ENCODE results near the gene ICE2. TPM values are rescaled to one million over a fixed set of nuclear protein-coding genes. Genes with fewer than 3 reads are reported as not detected.

Gene ICE2
- total and polyA plus RNA-seq, 2 of the 4 experiments (the other 2 are of a cell fraction): 14.7 to 21.1 TPM

DNA sequence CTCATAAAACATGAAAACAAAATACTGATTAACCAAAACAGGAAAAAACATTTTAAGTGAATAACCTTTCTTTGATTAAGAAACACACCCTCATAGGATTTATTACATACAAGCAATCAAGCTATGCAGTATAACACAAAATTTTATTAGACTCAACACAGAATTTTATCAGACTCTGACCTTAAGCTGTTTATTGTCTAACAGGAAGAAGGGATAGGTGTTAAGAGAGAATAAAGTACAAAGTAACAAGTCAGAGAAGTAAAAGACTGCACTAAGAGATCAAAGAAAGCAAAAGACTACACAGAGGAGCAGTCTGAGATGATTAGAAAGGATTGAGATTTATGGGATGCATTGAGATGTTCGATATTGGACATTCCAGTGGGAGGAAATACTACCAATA lies 37.6 kb downstream of the ICE2 start:
- in situ Hi-C loops (cut with MboI; ENCODE audit: low sequenced_read_pairs): loop anchor here (5.0 to 25.0 kb wide), 2 partner anchors 79 to 754 kb away; partner anchors contain the start of gene BNIP2

More for the DNA sequence above, 37.6 kb downstream of the ICE2 start:
- Histone ChIP-seq H2AFZ (replicated peaks; ENCODE audit: low read length, poor library complexity) (no peak overlapping the region), H2BK120ac (ENCODE audit: low read depth, low read length) (no peak overlapping the region), H3K9me1 (ENCODE audit: insufficient read depth, low read length) (no peaks in the 10 kb centered on the region), H3K36me3 (ENCODE audit: control insufficient read depth, insufficient read depth, low read length) (no peaks in the 10 kb centered on the region), H3K4ac (ENCODE audit: low read depth, low read length) (no peak overlapping the region), H3K23ac (ENCODE audit: low read depth, low read length) (peak overlapping the region; percentile 3; the same call in 1 of the 2 replicates), H3K4me1 (ENCODE audit: control insufficient read depth, insufficient read depth, low read length) (peaks cover 2% of the 10 kb centered on the region), H4K91ac (ENCODE audit: insufficient read depth, low read depth, low read length) (no peak overlapping the region), H3K27ac (ENCODE audit: insufficient read depth, low read length) (no peak overlapping the region), H2AK5ac (ENCODE audit: low read depth, low read length) (no peak overlapping the region), H3K27me3 (ENCODE audit: control insufficient read depth, insufficient read depth, low read length) (no peaks in the 10 kb centered on the region), H3K18ac (ENCODE audit: low read depth, low read length) (no peak overlapping the region), H3K14ac (replicated peaks; ENCODE audit: low read depth, low read length) (no peak overlapping the region), H3K9ac (ENCODE audit: low read depth, low read length) (no peak overlapping the region), H4K8ac (ENCODE audit: low read depth in 2 of 2, low read length in 2 of 2) (no peak overlapping the region), H2BK15ac (ENCODE audit: low read depth, low read length) (no peak overlapping the region), H4K5ac (ENCODE audit: low read depth, low read length) (no peak overlapping the region), H3K56ac (ENCODE audit: extremely low read depth, insufficient read depth, low read length) (no peak overlapping the region), H3K9me3 (ENCODE audit: control insufficient read depth, insufficient read depth, low read length) (no peaks in the 10 kb centered on the region), H2AK9ac (replicated peaks; ENCODE audit: low read depth, low read length, poor library complexity) (no peak overlapping the region), H2BK5ac (ENCODE audit: low read depth, low read length, poor library complexity, severe bottlenecking) (no peak overlapping the region), H3K4me3 (ENCODE audit: insufficient read depth, low read depth, low read length) (no peak overlapping the region), H4K20me1 (ENCODE audit: insufficient read depth, low read length) (peaks cover 4% of the 10 kb centered on the region; the same call in 1 of the 2 replicates), H3K79me1 (ENCODE audit: low read depth in 1 of 2, low read length in 2 of 2) (peaks cover 0 to 9% of the 10 kb centered on the region in 2 experiments; a peak in 3 of 4 replicates), H3K4me2 (ENCODE audit: low read depth, low read length) (no peak overlapping the region), H2BK20ac (ENCODE audit: low read depth, low read length) (no peak overlapping the region)
- ChIA-PET POLR2A (ENCODE audit: unreplicated experiment) (no interaction called here), CTCF (interaction anchor here (0.6 kb wide), 3 partner anchors 12 to 839 kb away, joined by 3 to 4 read pairs (median 3); no protein-coding TSS in a partner anchor)
- intact Hi-C loops (cut with micrococcal nuclease) (no loop called here), dilution Hi-C loops (cut with HindIII; ENCODE audit: low sequenced_read_pairs, unreplicated experiment) (no loop called here)
- ATAC-seq (ENCODE audit: low read depth): no peak
- BruUV-seq (replicated peaks): no TSS peak
- TF ChIP-seq CHD1 (IDR thresholded peaks at IDR 0.05; ENCODE audit: low read depth, low read length): no peak
- no peak for TF ChIP-seq NFE2L2 (IDR thresholded peaks at IDR 0.05; ENCODE audit: low read depth, low read length)
- TF ChIP-seq MAZ (IDR thresholded peaks at IDR 0.05; ENCODE audit: borderline replicate concordance, low read depth, low read length): no peak
- TF ChIP-seq POLR2A (IDR thresholded peaks at IDR 0.05; ENCODE audit: low read depth, low read length): no peak
- no peak for TF ChIP-seq RAD21 (IDR thresholded peaks at IDR 0.05; ENCODE audit: low read length)
- no peak for TF ChIP-seq FOS (IDR thresholded peaks at IDR 0.05; ENCODE audit: low read depth, low read length)
- no peak for TF ChIP-seq CEBPB (IDR thresholded peaks at IDR 0.05; ENCODE audit: low read depth, low read length)
- no peak for TF ChIP-seq BHLHE40 (IDR thresholded peaks at IDR 0.05; ENCODE audit: low read depth, low read length)
- no peak for TF ChIP-seq RFX5 (IDR thresholded peaks at IDR 0.05; ENCODE audit: low read depth, low read length)
- no peak for TF ChIP-seq SMC3 (IDR thresholded peaks at IDR 0.05; ENCODE audit: low read depth, low read length)
- TF ChIP-seq, protein P1, sequence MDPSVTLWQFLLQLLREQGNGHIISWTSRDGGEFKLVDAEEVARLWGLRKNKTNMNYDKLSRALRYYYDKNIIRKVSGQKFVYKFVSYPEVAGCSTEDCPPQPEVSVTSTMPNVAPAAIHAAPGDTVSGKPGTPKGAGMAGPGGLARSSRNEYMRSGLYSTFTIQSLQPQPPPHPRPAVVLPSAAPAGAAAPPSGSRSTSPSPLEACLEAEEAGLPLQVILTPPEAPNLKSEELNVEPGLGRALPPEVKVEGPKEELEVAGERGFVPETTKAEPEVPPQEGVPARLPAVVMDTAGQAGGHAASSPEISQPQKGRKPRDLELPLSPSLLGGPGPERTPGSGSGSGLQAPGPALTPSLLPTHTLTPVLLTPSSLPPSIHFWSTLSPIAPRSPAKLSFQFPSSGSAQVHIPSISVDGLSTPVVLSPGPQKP (IDR thresholded peaks at IDR 0.05; ENCODE audit: borderline replicate concordance, low read depth, low read length): no peak
- TF ChIP-seq MAFK (IDR thresholded peaks at IDR 0.05; ENCODE audit: low read depth, low read length): no peak
- no CpG with 5 or more reads among the region's 1 CpG for WGBS, 2 experiments (ENCODE audit: extremely low coverage in 2 of 2, insufficient read length in 1 of 2)
- no peak for DNase-seq

Measured in IMR-90 (cell line).